IMR-90 (cell line): ENCODE data around the gene PAK4. TPM values are rescaled to one million over a fixed set of nuclear protein-coding genes. Genes with fewer than 3 reads are reported as not detected.

Source experiments
- ATAC-seq: fragments of 200-7000 bp; cut with Tn5 transposase; 2 replicates; pipeline ENCODE4 v1.9.1; 2020; ENCODE audit warnings: low read depth, mild to moderate bottlenecking, moderate library complexity
- BruUV-seq: library from RNA; stranded (reverse); fragments of 400-500 nt; replicated peaks from 2 replicates; lab custom pipeline; 2021; lab: Mats Ljungman, UMichigan
- CTCF ChIA-PET: fragments of 300-600 bp; formaldehyde crosslinking; extraction: SDS; loops from one replicate; lab custom pipeline; 2021; ENCODE audit warnings: antibody characterized with exemption; lab: Yijun Ruan, JAX
- POLR2A ChIA-PET: fragments of 300-600 bp; sonication (Branson Sonifier 250); formaldehyde crosslinking; loops from one replicate; lab custom pipeline; 2022; ENCODE audit warnings: antibody characterized with exemption; ENCODE audit not compliant: unreplicated experiment; lab: Charles Lee
- DNase-seq: peaks from one replicate; pipeline ENCODE4 v3.0.0; 2013
- H2AFZ ChIP-seq: replicated peaks from 2 replicates; pipeline ENCODE3; 2013; ENCODE audit warnings: low read length, mild to moderate bottlenecking; ENCODE audit not compliant: poor library complexity
- H2AK5ac ChIP-seq: 2 replicates; pipeline ENCODE4 v1.6.1; 2013; ENCODE audit warnings: low read depth, low read length, inconsistent platforms
- H2AK9ac ChIP-seq: replicated peaks from 2 replicates; pipeline ENCODE3; 2013; ENCODE audit warnings: mild to moderate bottlenecking, low read depth, low read length, moderate library complexity; ENCODE audit not compliant: poor library complexity
- H2BK120ac ChIP-seq: 2 replicates; pipeline ENCODE4 v1.6.1; 2013; ENCODE audit warnings: low read depth, low read length, inconsistent platforms
- H2BK15ac ChIP-seq: 3 replicates; pipeline ENCODE4 v1.6.1; 2013; ENCODE audit warnings: low read depth, low read length, inconsistent platforms
- H2BK20ac ChIP-seq: 2 replicates; pipeline ENCODE4 v1.6.1; 2013; ENCODE audit warnings: low read depth, mild to moderate bottlenecking, inconsistent platforms, low read length, moderate library complexity
- H2BK5ac ChIP-seq: 2 replicates; pipeline ENCODE4 v1.6.1; 2013; ENCODE audit warnings: mild to moderate bottlenecking, low read depth, low read length, inconsistent platforms; ENCODE audit not compliant: poor library complexity, severe bottlenecking
- H3K14ac ChIP-seq: replicated peaks from 2 replicates; pipeline ENCODE4 v1.6.1; 2013; ENCODE audit warnings: low read depth, low read length, inconsistent platforms
- H3K18ac ChIP-seq: 2 replicates; pipeline ENCODE4 v1.6.1; 2013; ENCODE audit warnings: low read depth, low read length, control low read depth
- H3K23ac ChIP-seq: 2 replicates; pipeline ENCODE4 v1.6.1; 2013; ENCODE audit warnings: low read depth, low read length, inconsistent platforms
- H3K27ac ChIP-seq: 2 replicates; pipeline ENCODE4 v1.5.1; 2013; ENCODE audit warnings: mild to moderate bottlenecking, control low read depth, low read length; ENCODE audit not compliant: insufficient read depth
- H3K27me3 ChIP-seq: 2 replicates; pipeline ENCODE4 v1.6.1; 2013; ENCODE audit warnings: low read length; ENCODE audit not compliant: control insufficient read depth, insufficient read depth
- H3K36me3 ChIP-seq: 2 replicates; pipeline ENCODE4 v1.6.1; 2013; ENCODE audit warnings: low read length, mixed read lengths; ENCODE audit not compliant: control insufficient read depth, insufficient read depth
- H3K4ac ChIP-seq: 2 replicates; pipeline ENCODE4 v1.6.1; 2013; ENCODE audit warnings: low read depth, low read length, inconsistent platforms
- H3K4me1 ChIP-seq: 2 replicates; pipeline ENCODE4 v1.6.1; 2013; ENCODE audit warnings: low read length, mixed read lengths; ENCODE audit not compliant: control insufficient read depth, insufficient read depth
- H3K4me2 ChIP-seq: 2 replicates; pipeline ENCODE4 v1.6.1; 2013; ENCODE audit warnings: low read depth, mild to moderate bottlenecking, control low read depth, low read length, moderate library complexity
- H3K4me3 ChIP-seq: 2 replicates; pipeline ENCODE4 v1.5.1; 2013; ENCODE audit warnings: low read depth, mild to moderate bottlenecking, control low read depth, low read length, moderate library complexity; ENCODE audit not compliant: insufficient read depth
- H3K56ac ChIP-seq: 2 replicates; pipeline ENCODE4 v1.6.1; 2013; ENCODE audit warnings: low read length, inconsistent platforms; ENCODE audit not compliant: insufficient read depth; ENCODE audit errors: extremely low read depth
- H3K79me1 ChIP-seq, 2 experiments: 2 replicates each; pipeline ENCODE4 v1.6.1; 2013; ENCODE audit warnings: low read length in 2 of 2, inconsistent platforms in 1 of 2, low read depth in 1 of 2
- H3K9ac ChIP-seq: 2 replicates; pipeline ENCODE4 v1.6.1; 2013; ENCODE audit warnings: low read depth, low read length, control low read depth
- H3K9me1 ChIP-seq: 2 replicates; pipeline ENCODE4 v1.6.1; 2013; ENCODE audit warnings: low read length, inconsistent platforms; ENCODE audit not compliant: insufficient read depth
- H3K9me3 ChIP-seq: 2 replicates; pipeline ENCODE4 v1.6.1; 2013; ENCODE audit warnings: low read length; ENCODE audit not compliant: control insufficient read depth, insufficient read depth
- H4K20me1 ChIP-seq: 2 replicates; pipeline ENCODE4 v1.6.1; 2013; ENCODE audit warnings: low read length, inconsistent platforms; ENCODE audit not compliant: insufficient read depth
- H4K5ac ChIP-seq: 2 replicates; pipeline ENCODE4 v1.6.1; 2013; ENCODE audit warnings: mild to moderate bottlenecking, low read depth, low read length, control low read depth
- H4K8ac ChIP-seq, 2 experiments: 2 replicates each; pipeline ENCODE4 v1.6.1; 2013; ENCODE audit warnings: low read depth in 2 of 2, low read length in 2 of 2, control low read depth in 1 of 2, inconsistent platforms in 1 of 2
- H4K91ac ChIP-seq: 2 replicates; pipeline ENCODE4 v1.6.1; 2013; ENCODE audit warnings: low read depth, low read length, inconsistent platforms; ENCODE audit not compliant: insufficient read depth
- BHLHE40 ChIP-seq: fragments of 150-350 bp; IDR thresholded peaks from 2 replicates; pipeline ENCODE4 v1.6.1; 2016; ENCODE audit warnings: mild to moderate bottlenecking, low read depth, low read length
- CEBPB ChIP-seq: IDR thresholded peaks from 2 replicates; pipeline ENCODE4 v1.6.1; 2012; ENCODE audit warnings: low read depth, low read length, improper control_type of control experiment
- CHD1 ChIP-seq: IDR thresholded peaks from 2 replicates; pipeline ENCODE4 v1.6.1; 2012; ENCODE audit warnings: low read depth, low read length, improper control_type of control experiment
- ELK1 ChIP-seq: fragments of 150-350 bp; IDR thresholded peaks from 2 replicates; pipeline ENCODE4 v1.6.1; 2016; ENCODE audit warnings: low read depth, mild to moderate bottlenecking, low read length, moderate library complexity, borderline replicate concordance
- MAFK ChIP-seq: IDR thresholded peaks from 2 replicates; pipeline ENCODE4 v1.6.1; 2012; ENCODE audit warnings: low read depth, low read length, improper control_type of control experiment
- MAZ ChIP-seq: IDR thresholded peaks from 2 replicates; pipeline ENCODE4 v1.6.1; 2012; ENCODE audit warnings: low read depth, mild to moderate bottlenecking, low read length, improper control_type of control experiment, moderate library complexity, borderline replicate concordance
- MXI1 ChIP-seq: IDR thresholded peaks from 2 replicates; pipeline ENCODE4 v1.6.1; 2012; ENCODE audit warnings: low read depth, mild to moderate bottlenecking, low read length, moderate library complexity, borderline replicate concordance
- RAD21 ChIP-seq: IDR thresholded peaks from 2 replicates; pipeline ENCODE4 v1.6.1; 2012; ENCODE audit warnings: low read length, improper control_type of control experiment
- RFX5 ChIP-seq: IDR thresholded peaks from 2 replicates; pipeline ENCODE4 v1.8.0; 2012; ENCODE audit warnings: low read depth, mild to moderate bottlenecking, low read length, moderate library complexity
- SMC3 ChIP-seq: fragments of 150-350 bp; IDR thresholded peaks from 2 replicates; pipeline ENCODE4 v1.6.1; 2016; ENCODE audit warnings: low read depth, mild to moderate bottlenecking, antibody characterized with exemption, low read length, moderate library complexity
- WGBS, 2 experiments: methylation state at CpG; one replicate each; pipeline versions ENCODE4 v1.1.5 to v1.1.7; 2013; ENCODE audit warnings: missing lambda C conversion rate in 2 of 2; ENCODE audit not compliant: insufficient read length in 1 of 2; ENCODE audit errors: extremely low coverage in 2 of 2; 5-methylcytosine and 5-hydroxymethylcytosine counted together
- dilution Hi-C: fragments of 300-500 bp; cut with HindIII; formaldehyde crosslinking; loops from one replicate; pipeline ENCODE4 v1.14.3; 2018; ENCODE audit warnings: low sequenced_read_pairs; ENCODE audit not compliant: unreplicated experiment
- in situ Hi-C: fragments of 300-500 bp; cut with MboI; formaldehyde crosslinking; loops from 3 replicates; pipeline ENCODE4 v1.14.3; 2019; ENCODE audit warnings: low sequenced_read_pairs, inconsistent platforms, mixed read lengths
- intact Hi-C: fragments of 100-400 bp; cut with micrococcal nuclease; formaldehyde crosslinking; loops from 2 replicates; pipeline ENCODE4 v1.10.0; 2022
- polyA plus RNA-seq, 3 experiments: library from polyadenylated mRNA; depleted of rRNA; stranded (reverse); fragments of >200 nt; gene quantifications; 2 replicates each; pipeline ENCODE4 v1.2.3, GENCODE V29; 2012; ENCODE audit warnings: low replicate concordance in 1 of 3
- total RNA-seq: library from RNA; depleted of rRNA; stranded (reverse); fragments of >200 nt; gene quantifications from 2 replicates; pipeline ENCODE4 v1.2.3, GENCODE V29; 2012

Gene PAK4
- total and polyA plus RNA-seq, 2 of the 4 experiments (the other 2 are of a cell fraction) = 2.0 to 27.2 TPM

- ChIA-PET CTCF (no interaction called here), POLR2A (no interaction called here)
- ATAC-seq (no peak), DNase-seq (no peak)
- H3K9me1 ChIP-seq = peaks cover 2% of the 10 kb centered on the region; the same call in 1 of the 2 replicates
- no peaks in the 10 kb centered on the region for H3K9me3 ChIP-seq
- no peak overlapping the region for H2BK5ac ChIP-seq
- H2AK5ac ChIP-seq = no peak overlapping the region
- H3K14ac ChIP-seq = no peak overlapping the region
- TF ChIP-seq CHD1 (no peak), ELK1 (no peak), SMC3 (no peak), MAZ (no peak), RAD21 (no peak), MXI1 (no peak), CEBPB (no peak), BHLHE40 (no peak), RFX5 (no peak), MAFK (no peak)
- no peak overlapping the region; a peak in 1 of 4 replicates for H4K8ac ChIP-seq
- intact Hi-C loops = loop anchor here (2.0 kb wide), 1 partner anchor 54 kb away; no protein-coding TSS in a partner anchor
- H3K4ac ChIP-seq = no peak overlapping the region
- peak overlapping the region; percentile 68 for H2AK9ac ChIP-seq
- no peak overlapping the region for H3K4me3 ChIP-seq
- H4K5ac ChIP-seq = no peak overlapping the region
- no peak overlapping the region for H2BK20ac ChIP-seq
- H2BK120ac ChIP-seq = no peak overlapping the region
- H3K9ac ChIP-seq = no peak overlapping the region
- no peak overlapping the region for H4K91ac ChIP-seq
- no peak overlapping the region for H3K27ac ChIP-seq
- H3K56ac ChIP-seq = no peak overlapping the region
- no peak overlapping the region for H2BK15ac ChIP-seq
- peaks cover 32 to 91% of the 10 kb centered on the region in 2 experiments for H3K79me1 ChIP-seq
- in situ Hi-C loops = no loop called here
- 58% methylated on average over 12 of the region's 20 CpGs; no CpG with 5 or more reads in 1 of the 2 experiments for WGBS, 2 experiments
- peaks cover 7% of the 10 kb centered on the region; the same call in 1 of the 2 replicates for H3K4me1 ChIP-seq
- no peak overlapping the region for H3K4me2 ChIP-seq
- no peak overlapping the region for H2AFZ ChIP-seq
- BruUV-seq = no TSS peak
- H3K18ac ChIP-seq = no peak overlapping the region
- H4K20me1 ChIP-seq = peaks cover 66% of the 10 kb centered on the region
- no peaks in the 10 kb centered on the region for H3K36me3 ChIP-seq
- H3K23ac ChIP-seq = no peak overlapping the region
- dilution Hi-C loops = no loop called here
- H3K27me3 ChIP-seq = no peaks in the 10 kb centered on the region
Observed at GRCh38 chr19:39132344-39132969, 6.9 kb downstream of the PAK4 start.
